NCI-H524 treated with DMSO at 0.1 percent for 48 hours (cell line): Measurements from ENCODE around the gene TH.
"Not testable (repeated sequence)": the region's sequence is repeated elsewhere in the genome, so short reads cannot be mapped to it uniquely, and the experiment has no call there.

Experiments used
- DNase-seq: peaks from one replicate; lab custom pipeline; 2025; lab: John Stamatoyannopoulos, UW

TH gene

GRCh38 chr11:2195756-2196088 lies 24.1 kb upstream of the TH start:
- DNase-seq: no peak

- peak; percentile 50 for DNase-seq
These were observed 23.5 kb upstream of the TH start for GRCh38 chr11:2194877-2195755.

- not testable (repeated sequence) for DNase-seq
These were observed 22.4 kb upstream of the TH start for GRCh38 chr11:2193888-2194595.

GRCh38 chr11:2193099-2193887 lies 21.7 kb upstream of the TH start:
- no peak for DNase-seq

GRCh38 chr11:2192435-2192834 lies 20.8 kb upstream of the TH start:
- DNase-seq: no peak

- DNase-seq: no peak
These were observed 20.3 kb upstream of the TH start for GRCh38 chr11:2191883-2192282.

- DNase-seq: peak; percentile 65
These were observed 19.2 kb upstream of the TH start for GRCh38 chr11:2190657-2191471.

- DNase-seq: no peak
These were observed 18.5 kb upstream of the TH start for GRCh38 chr11:2189938-2190656.

- DNase-seq: no peak
These were observed 17.1 kb upstream of the TH start for GRCh38 chr11:2188745-2189144.

- DNase-seq: no peak
These were observed 15.7 kb upstream of the TH start for GRCh38 chr11:2187280-2187707.

- DNase-seq: peak; percentile 6
These were observed 15.2 kb upstream of the TH start for GRCh38 chr11:2186669-2187279.

GRCh38 chr11:2185324-2186085 lies 13.9 kb upstream of the TH start:
- DNase-seq: no peak

GRCh38 chr11:2182692-2183474 lies 11.3 kb upstream of the TH start:
- DNase-seq: no peak

- no peak for DNase-seq
These were observed 10.5 kb upstream of the TH start for GRCh38 chr11:2182075-2182474.

GRCh38 chr11:2180789-2181370 lies 9.3 kb upstream of the TH start:
- no peak for DNase-seq

GRCh38 chr11:2180347-2180746 lies 8.7 kb upstream of the TH start:
- no peak for DNase-seq

GRCh38 chr11:2179516-2179915 lies 7.9 kb upstream of the TH start:
- DNase-seq: no peak

GRCh38 chr11:2178906-2179494 lies 7.4 kb upstream of the TH start:
- DNase-seq: no peak
